Activated CD8-positive, alpha-beta memory T cell treated with anti-CD3 and anti-CD28 coated beads, Interleukin-2, amount 50 U/mL, for 48 hours (primary cell): Measurements from ENCODE around the gene TK1.
"Not testable (repeated sequence)": the region's sequence is repeated elsewhere in the genome, so short reads cannot be mapped to it uniquely, and the experiment has no call there.

Experiments
- DNase-seq: peaks from one replicate; pipeline ENCODE4 v3.0.0-alpha.2; 2020

TK1 gene

GRCh38 chr17:78147315-78147998 is 39.4 kb downstream of the TK1 start:
- no peak for DNase-seq

GRCh38 chr17:78146881-78147280 is 40.0 kb downstream of the TK1 start:
- no peak for DNase-seq

GRCh38 chr17:78146471-78146869 is 40.4 kb downstream of the TK1 start:
- DNase-seq, result no peak

- DNase-seq, result no peak
Observed at GRCh38 chr17:78144736-78145641, 41.9 kb downstream of the TK1 start.

GRCh38 chr17:78144147-78144719 is 42.6 kb downstream of the TK1 start:
- no peak for DNase-seq

- DNase-seq, result no peak
Observed at GRCh38 chr17:78143214-78144146, 43.4 kb downstream of the TK1 start.

- no peak for DNase-seq
Observed at GRCh38 chr17:78142119-78142861, 44.6 kb downstream of the TK1 start.

- no peak for DNase-seq
Observed at GRCh38 chr17:78141437-78142118, 45.3 kb downstream of the TK1 start.

GRCh38 chr17:78140169-78141051 is 46.4 kb downstream of the TK1 start:
- peak; percentile 99 for DNase-seq

- not testable (repeated sequence) for DNase-seq
Observed at GRCh38 chr17:78139861-78140168, 47.0 kb downstream of the TK1 start.

- DNase-seq, result no peak
Observed at GRCh38 chr17:78138204-78139060, 48.4 kb downstream of the TK1 start.

GRCh38 chr17:78137392-78138203 is 49.3 kb downstream of the TK1 start:
- peak; percentile 85 for DNase-seq

- no peak for DNase-seq
Observed at GRCh38 chr17:78135858-78136500, 50.9 kb downstream of the TK1 start.

- DNase-seq, result no peak
Observed at GRCh38 chr17:78134899-78135385, 51.9 kb downstream of the TK1 start.

GRCh38 chr17:78133971-78134898 is 52.6 kb downstream of the TK1 start:
- peak; percentile 80 for DNase-seq

- peak; percentile 67 for DNase-seq
Observed at GRCh38 chr17:78133179-78133951, 53.5 kb downstream of the TK1 start.
